H9 (cell line): Measurements from ENCODE around the gene FDX1. TPM values are rescaled to one million over a fixed set of nuclear protein-coding genes. Genes with fewer than 3 reads are reported as not detected.

Source experiments
- DNase-seq: peaks from one replicate; pipeline ENCODE4 v3.0.0-alpha.2; 2017
- H2AFZ ChIP-seq: one replicate; pipeline ENCODE4 v1.6.1; 2013; ENCODE audit warnings: mild to moderate bottlenecking, low read length, control low read depth, moderate library complexity
- H2AK5ac ChIP-seq: 2 replicates; pipeline ENCODE4 v1.6.1; 2013; ENCODE audit warnings: low read length, control low read depth, mixed read lengths; ENCODE audit not compliant: insufficient read length
- H2BK120ac ChIP-seq: one replicate; pipeline ENCODE4 v1.6.1; 2013; ENCODE audit warnings: low read depth, mild to moderate bottlenecking, low read length, control low read depth, inconsistent platforms; ENCODE audit not compliant: poor library complexity, severe bottlenecking
- H2BK12ac ChIP-seq: 2 replicates; pipeline ENCODE4 v1.6.1; 2013; ENCODE audit warnings: low read length, control low read depth, mixed read lengths, low read depth; ENCODE audit not compliant: insufficient read length
- H2BK15ac ChIP-seq: 2 replicates; pipeline ENCODE4 v1.6.1; 2013; ENCODE audit warnings: low read depth, low read length, control low read depth
- H2BK20ac ChIP-seq: one replicate; pipeline ENCODE4 v1.6.1; 2013; ENCODE audit warnings: low read depth, mild to moderate bottlenecking, low read length, control low read depth, inconsistent platforms; ENCODE audit not compliant: poor library complexity, severe bottlenecking
- H2BK5ac ChIP-seq: 2 replicates; pipeline ENCODE4 v1.6.1; 2013; ENCODE audit warnings: low read length, control low read depth, mixed read lengths; ENCODE audit not compliant: insufficient read length
- H3K14ac ChIP-seq: 2 replicates; pipeline ENCODE4 v1.6.1; 2013; ENCODE audit warnings: low read length, control low read depth; ENCODE audit not compliant: insufficient read depth
- H3K18ac ChIP-seq: 2 replicates; pipeline ENCODE4 v1.6.1; 2013; ENCODE audit warnings: low read depth, mild to moderate bottlenecking, mixed read lengths, low read length, control low read depth; ENCODE audit not compliant: insufficient read length
- H3K23ac ChIP-seq: 2 replicates; pipeline ENCODE4 v1.6.1; 2013; ENCODE audit warnings: low read length, control low read depth, mixed read lengths, low read depth; ENCODE audit not compliant: insufficient read length
- H3K23me2 ChIP-seq: 2 replicates; pipeline ENCODE4 v1.6.1; 2013; ENCODE audit warnings: low read depth, mild to moderate bottlenecking, mixed read lengths, low read length, control low read depth; ENCODE audit not compliant: insufficient read length, poor library complexity, severe bottlenecking
- H3K27ac ChIP-seq: 2 replicates; pipeline ENCODE4 v1.5.1; 2013; ENCODE audit warnings: low read length, control low read depth, mixed read lengths, low read depth; ENCODE audit not compliant: insufficient read length
- H3K27me3 ChIP-seq: 2 replicates; pipeline ENCODE4 v1.6.1; 2013; ENCODE audit warnings: low read length, control low read depth, inconsistent platforms; ENCODE audit not compliant: insufficient read depth
- H3K4ac ChIP-seq: 2 replicates; pipeline ENCODE4 v1.6.1; 2013; ENCODE audit warnings: low read depth, mild to moderate bottlenecking, control low read depth, inconsistent platforms, low read length, moderate library complexity
- H3K4me1 ChIP-seq: 2 replicates; pipeline ENCODE4 v1.6.1; 2013; ENCODE audit warnings: low read length, control low read depth, inconsistent platforms; ENCODE audit not compliant: insufficient read depth
- H3K4me2 ChIP-seq: 2 replicates; pipeline ENCODE4 v1.6.1; 2013; ENCODE audit warnings: low read length, control low read depth, mixed read lengths; ENCODE audit not compliant: insufficient read length, insufficient read depth
- H3K56ac ChIP-seq: 2 replicates; pipeline ENCODE4 v1.6.1; 2013; ENCODE audit warnings: low read depth, mild to moderate bottlenecking, mixed read lengths, low read length, control low read depth; ENCODE audit not compliant: insufficient read length
- H3K79me1 ChIP-seq: 2 replicates; pipeline ENCODE4 v1.6.1; 2013; ENCODE audit warnings: low read depth, mild to moderate bottlenecking, moderate library complexity, low read length, control low read depth, inconsistent platforms; ENCODE audit not compliant: insufficient read depth, poor library complexity, severe bottlenecking
- H3K79me2 ChIP-seq: 2 replicates; pipeline ENCODE4 v1.6.1; 2013; ENCODE audit warnings: low read length, control low read depth, inconsistent platforms; ENCODE audit not compliant: insufficient read depth
- H3K9ac ChIP-seq: 2 replicates; pipeline ENCODE4 v1.6.1; 2013; ENCODE audit warnings: low read length, control low read depth, mixed read lengths; ENCODE audit not compliant: insufficient read length; ENCODE audit errors: extremely low read depth
- H3K9me3 ChIP-seq: one replicate; pipeline ENCODE4 v1.6.1; 2013; ENCODE audit warnings: low read depth, low read length, inconsistent platforms; ENCODE audit not compliant: control insufficient read depth
- H3T11ph ChIP-seq: one replicate; pipeline ENCODE4 v1.6.1; 2013; ENCODE audit warnings: mild to moderate bottlenecking, low read length, control low read depth, inconsistent platforms
- H4K20me1 ChIP-seq: one replicate; pipeline ENCODE4 v1.6.1; 2013; ENCODE audit not compliant: control insufficient read depth, insufficient read length, insufficient read depth
- H4K5ac ChIP-seq: 2 replicates; pipeline ENCODE4 v1.6.1; 2013; ENCODE audit warnings: low read depth, mild to moderate bottlenecking, mixed read lengths, low read length, control low read depth; ENCODE audit not compliant: insufficient read length
- H4K8ac ChIP-seq: replicated peaks from 2 replicates; pipeline ENCODE4 v1.6.1; 2013; ENCODE audit warnings: low read length, control low read depth, mixed read lengths, low read depth; ENCODE audit not compliant: insufficient read length
- H4K91ac ChIP-seq: 2 replicates; pipeline ENCODE4 v1.6.1; 2013; ENCODE audit warnings: low read depth, mild to moderate bottlenecking, moderate library complexity, mixed read lengths, low read length, control low read depth; ENCODE audit not compliant: insufficient read length
- H3K27ac Mint-ChIP-seq, 3 experiments: 2 replicates in 2 of 3; 3 replicates in 1 of 3; pipeline ENCODE4 v1.8.0; 2020 to 2021; ENCODE audit warnings: mixed read lengths in 3 of 3, mild to moderate bottlenecking in 1 of 3, moderate library complexity in 1 of 3
- H3K27me3 Mint-ChIP-seq: 2 replicates; pipeline ENCODE4 v1.8.0; 2021; ENCODE audit warnings: low read depth, mild to moderate bottlenecking, moderate library complexity, mixed read lengths
- H3K36me3 Mint-ChIP-seq, 3 experiments: 2 replicates in 2 of 3; 3 replicates in 1 of 3; pipeline ENCODE4 v1.8.0; 2020 to 2021; ENCODE audit warnings: low read depth in 3 of 3, mixed read lengths in 3 of 3; ENCODE audit not compliant: insufficient read depth in 1 of 3
- H3K4me1 Mint-ChIP-seq, 2 experiments: 2 replicates each; pipeline ENCODE4 v1.8.0; 2020; ENCODE audit warnings: mixed read lengths in 2 of 2
- H3K4me3 Mint-ChIP-seq, 2 experiments: 2 replicates in 1 of 2; 3 replicates in 1 of 2; pipeline ENCODE4 v1.8.0; 2020 to 2021; ENCODE audit warnings: mild to moderate bottlenecking in 2 of 2, mixed read lengths in 2 of 2, moderate library complexity in 1 of 2
- H3K9me3 Mint-ChIP-seq, 2 experiments: 2 replicates in 1 of 2; 3 replicates in 1 of 2; pipeline ENCODE4 v1.8.0; 2020; ENCODE audit warnings: mild to moderate bottlenecking in 2 of 2, mixed read lengths in 2 of 2, moderate library complexity in 1 of 2
- WGBS: extraction: QIAGEN DNeasy Blood & Tissue Kit; methylation state at CpG from one replicate; pipeline ENCODE4 v1.1.7; 2013; ENCODE audit warnings: missing lambda C conversion rate, low lambda C conversion rate, mixed read lengths; ENCODE audit not compliant: insufficient read length; ENCODE audit errors: extremely low coverage; 5-methylcytosine and 5-hydroxymethylcytosine counted together
- total RNA-seq: library from RNA; stranded (reverse); gene quantifications from 2 replicates; pipeline ENCODE4 v1.2.1, GENCODE V29; 2021
- TF ChIP-seq, protein P1 (sequence below): fragments of 200-600 bp; sonication (generic); conservative IDR thresholded peaks from 3 replicates; pipeline ENCODE4 v1.8.0; 2021; ENCODE audit warnings: antibody characterized with exemption, mild to moderate bottlenecking

Gene FDX1
- total RNA-seq, 1 experiment from 2014 or later = 10.1 TPM

DNA sequence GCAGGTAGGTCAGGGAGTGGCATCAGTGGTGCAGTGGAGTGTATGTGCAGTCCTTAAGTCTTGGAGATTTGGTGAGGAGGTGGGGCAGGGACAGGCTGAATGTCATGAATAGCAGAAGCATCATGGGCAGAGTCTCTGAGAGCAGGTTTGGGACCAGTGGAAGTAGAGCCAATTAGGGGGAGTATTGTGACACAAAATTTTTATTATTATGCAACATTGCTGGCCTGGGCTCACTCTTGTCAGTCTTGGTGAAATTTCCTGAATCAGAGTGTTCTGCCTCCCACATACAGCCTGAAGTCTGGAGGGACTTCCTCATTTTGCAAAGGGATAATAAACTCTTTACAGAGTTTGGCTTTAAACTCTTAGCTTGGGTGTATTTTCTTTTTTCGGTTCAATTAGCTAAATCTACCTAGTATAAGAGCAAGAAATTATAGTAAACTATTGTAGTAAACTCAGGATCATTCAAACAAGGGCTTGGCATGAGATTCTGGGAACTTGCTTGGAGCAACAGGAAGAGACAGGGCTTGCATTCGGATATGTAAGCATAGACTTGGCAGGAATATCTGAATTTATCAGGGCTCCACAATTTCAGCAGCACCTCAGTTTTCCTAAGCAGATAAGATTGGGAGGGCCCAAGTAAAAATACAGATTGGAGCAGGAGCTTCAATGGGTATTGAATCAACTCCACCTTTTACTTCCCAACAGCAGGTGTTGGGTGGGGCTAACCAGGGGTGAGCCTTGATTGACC lies 67.7 kb downstream of the FDX1 start:
- Histone ChIP-seq H3T11ph (no peak overlapping the region), H3K4me2 (no peak overlapping the region), H2BK12ac (no peak overlapping the region), H3K9me3 (no peaks in the 10 kb centered on the region), H3K14ac (no peak overlapping the region; the same call in 1 of the 2 replicates), H4K5ac (no peak overlapping the region), H3K27ac (no peak overlapping the region), H2BK15ac (no peak overlapping the region), H3K9ac (no peak overlapping the region), H3K4me1 (no peaks in the 10 kb centered on the region), H2AK5ac (no peak overlapping the region), H4K8ac (no peak overlapping the region), H3K23ac (no peak overlapping the region), H3K79me1 (no peaks in the 10 kb centered on the region), H2AFZ (no peak overlapping the region), H4K91ac (no peak overlapping the region), H3K79me2 (no peaks in the 10 kb centered on the region), H3K27me3 (no peaks in the 10 kb centered on the region), H2BK20ac (no peak overlapping the region), H3K23me2 (no peaks in the 10 kb centered on the region), H2BK5ac (no peak overlapping the region), H3K18ac (no peak overlapping the region), H3K56ac (no peak overlapping the region), H2BK120ac (no peak overlapping the region), H3K4ac (no peak overlapping the region), H4K20me1 (no peaks in the 10 kb centered on the region)
- no CpG with 5 or more reads among the region's 2 CpGs for WGBS
- H3K4me3 Mint-ChIP-seq = no peak overlapping the region
- peaks cover 0 to 2% (median 0%) of the 10 kb centered on the region in 3 experiments; a peak in 1 of 7 replicates for H3K36me3 Mint-ChIP-seq
- peaks cover 0 to 2% of the 10 kb centered on the region in 2 experiments; a peak in 2 of 4 replicates for H3K4me1 Mint-ChIP-seq
- no peak for DNase-seq
- H3K9me3 Mint-ChIP-seq = peaks cover 0 to 11% of the 10 kb centered on the region in 2 experiments; a peak in 3 of 5 replicates
- no peaks in the 10 kb centered on the region; the same call in 1 of the 2 replicates for H3K27me3 Mint-ChIP-seq
- H3K27ac Mint-ChIP-seq = no peak overlapping the region
- TF ChIP-seq, protein P1, sequence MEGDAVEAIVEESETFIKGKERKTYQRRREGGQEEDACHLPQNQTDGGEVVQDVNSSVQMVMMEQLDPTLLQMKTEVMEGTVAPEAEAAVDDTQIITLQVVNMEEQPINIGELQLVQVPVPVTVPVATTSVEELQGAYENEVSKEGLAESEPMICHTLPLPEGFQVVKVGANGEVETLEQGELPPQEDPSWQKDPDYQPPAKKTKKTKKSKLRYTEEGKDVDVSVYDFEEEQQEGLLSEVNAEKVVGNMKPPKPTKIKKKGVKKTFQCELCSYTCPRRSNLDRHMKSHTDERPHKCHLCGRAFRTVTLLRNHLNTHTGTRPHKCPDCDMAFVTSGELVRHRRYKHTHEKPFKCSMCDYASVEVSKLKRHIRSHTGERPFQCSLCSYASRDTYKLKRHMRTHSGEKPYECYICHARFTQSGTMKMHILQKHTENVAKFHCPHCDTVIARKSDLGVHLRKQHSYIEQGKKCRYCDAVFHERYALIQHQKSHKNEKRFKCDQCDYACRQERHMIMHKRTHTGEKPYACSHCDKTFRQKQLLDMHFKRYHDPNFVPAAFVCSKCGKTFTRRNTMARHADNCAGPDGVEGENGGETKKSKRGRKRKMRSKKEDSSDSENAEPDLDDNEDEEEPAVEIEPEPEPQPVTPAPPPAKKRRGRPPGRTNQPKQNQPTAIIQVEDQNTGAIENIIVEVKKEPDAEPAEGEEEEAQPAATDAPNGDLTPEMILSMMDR = no peak
